SKM-1 treated with dmso at 0.1 percent for 144 hours (cell line): ENCODE results near the gene HAO2.

Experiments used
- DNase-seq: peaks from one replicate; lab custom pipeline; 2025; ENCODE audit not compliant: unreplicated experiment; lab: John Stamatoyannopoulos, UW

HAO2 gene

GRCh38 chr1:119379117-119379516 lies 10.5 kb downstream of the HAO2 start:
- no peak for DNase-seq

- DNase-seq, result no peak
These were observed 11.7 kb downstream of the HAO2 start for GRCh38 chr1:119380304-119380703.

GRCh38 chr1:119380983-119381662 lies 12.5 kb downstream of the HAO2 start:
- DNase-seq, result no peak

GRCh38 chr1:119384591-119384990 lies 16.0 kb downstream of the HAO2 start:
- no peak for DNase-seq

GRCh38 chr1:119385650-119386049 lies 17.1 kb downstream of the HAO2 start:
- DNase-seq, result no peak

- DNase-seq, result no peak
These were observed 19.3 kb downstream of the HAO2 start for GRCh38 chr1:119387858-119388257.

GRCh38 chr1:119388450-119388849 lies 19.9 kb downstream of the HAO2 start:
- DNase-seq, result no peak

GRCh38 chr1:119390526-119390925 lies 21.9 kb downstream of the HAO2 start:
- no peak for DNase-seq

GRCh38 chr1:119391749-119392148 lies 23.2 kb downstream of the HAO2 start:
- DNase-seq, result no peak

- DNase-seq, result no peak
These were observed 25.5 kb downstream of the HAO2 start for GRCh38 chr1:119394085-119394484.

GRCh38 chr1:119396982-119397381 lies 28.4 kb downstream of the HAO2 start:
- DNase-seq, result no peak

GRCh38 chr1:119397986-119398385 lies 29.4 kb downstream of the HAO2 start:
- DNase-seq, result no peak

- DNase-seq, result no peak
These were observed 36.2 kb downstream of the HAO2 start for GRCh38 chr1:119404736-119405135.

GRCh38 chr1:119409731-119410130 lies 41.1 kb downstream of the HAO2 start:
- DNase-seq, result no peak

GRCh38 chr1:119410961-119411360 lies 42.4 kb downstream of the HAO2 start:
- DNase-seq, result no peak

GRCh38 chr1:119414950-119415349 lies 46.4 kb downstream of the HAO2 start, which contains the start of gene HSD3B2:
Gene HSD3B2, plus strand, starts transcription at chr1:119415150. Its CDS starts 270 bp downstream, at chr1:119415420.
- no peak for DNase-seq

GRCh38 chr1:119416006-119416640 lies 47.5 kb downstream of the HAO2 start:
- DNase-seq, result no peak

- no peak for DNase-seq
These were observed 50.5 kb downstream of the HAO2 start for GRCh38 chr1:119419109-119419508.

- DNase-seq, result no peak
These were observed 52.1 kb downstream of the HAO2 start for GRCh38 chr1:119420638-119421037.

GRCh38 chr1:119422631-119423030 lies 54.0 kb downstream of the HAO2 start:
- no peak for DNase-seq

GRCh38 chr1:119428991-119429390 lies 60.4 kb downstream of the HAO2 start:
- DNase-seq, result no peak

GRCh38 chr1:119429687-119430086 lies 61.1 kb downstream of the HAO2 start:
- no peak for DNase-seq

GRCh38 chr1:119430486-119430885 lies 61.9 kb downstream of the HAO2 start:
- DNase-seq, result no peak
